CD4-positive, alpha-beta T cell (primary cell): ENCODE data around the gene GP1BB. TPM values are rescaled to one million over a fixed set of nuclear protein-coding genes. Genes with fewer than 3 reads are reported as not detected.

ENCODE experiments used
- ATAC-seq: fragments of 200-7000 bp; cut with Tn5 transposase; one replicate; pipeline ENCODE4 v1.10.0; 2022; ENCODE audit warnings: mild to moderate bottlenecking; ENCODE audit not compliant: poor library complexity
- CTCF ChIA-PET: fragments of 350-600 bp; sonication (Branson Sonifier 250); formaldehyde crosslinking; loops from one replicate; lab custom pipeline; 2021; ENCODE audit warnings: antibody characterized with exemption, inconsistent platforms; lab: Charles Lee
- POLR2A ChIA-PET: fragments of 350-600 bp; sonication (Branson Sonifier 250); formaldehyde crosslinking; loops from one replicate; lab custom pipeline; 2021; ENCODE audit warnings: antibody characterized with exemption, inconsistent platforms; lab: Charles Lee
- DNase-seq, 14 experiments: peaks; one replicate each; pipeline ENCODE4 v3.0.0-alpha.2; 2013 to 2020; ENCODE audit warnings: mixed read lengths in 2 of 14
- H3K27ac ChIP-seq, 2 donors: one replicate each; pipeline versions ENCODE4 v1.5.1 to v1.7.0; 2013; ENCODE audit warnings: low read length in 2 of 2, low read depth in 1 of 2, mild to moderate bottlenecking in 1 of 2
- H3K27me3 ChIP-seq, 2 experiments: 1 replicate in 1 of 2; 2 replicates in 1 of 2; pipeline versions ENCODE4 v1.6.1 to v1.7.0; 2013; ENCODE audit warnings: low read length in 2 of 2, control low read depth in 1 of 2, mild to moderate bottlenecking in 1 of 2, moderate library complexity in 1 of 2; ENCODE audit not compliant: insufficient read depth in 2 of 2, control insufficient read depth in 1 of 2
- H3K36me3 ChIP-seq: one replicate; pipeline ENCODE4 v1.6.1; 2013; ENCODE audit warnings: low read length, control low read depth; ENCODE audit not compliant: insufficient read depth
- H3K4me1 ChIP-seq: one replicate; pipeline ENCODE4 v1.6.1; 2013; ENCODE audit warnings: low read length, control low read depth; ENCODE audit not compliant: insufficient read depth
- H3K4me3 ChIP-seq: one replicate; pipeline ENCODE4 v1.5.1; 2013; ENCODE audit warnings: mild to moderate bottlenecking, low read length, moderate library complexity
- H3K9me3 ChIP-seq, 2 experiments: 1 replicate in 1 of 2; 2 replicates in 1 of 2; pipeline versions ENCODE4 v1.6.1 to v1.7.0; 2013; ENCODE audit warnings: low read length in 2 of 2, mild to moderate bottlenecking in 2 of 2, control low read depth in 1 of 2, moderate library complexity in 1 of 2; ENCODE audit not compliant: control insufficient read depth in 1 of 2, insufficient read depth in 1 of 2
- H3K27ac Mint-ChIP-seq: one replicate; pipeline ENCODE4 v1.8.0; 2020; ENCODE audit warnings: mixed read lengths
- H3K27me3 Mint-ChIP-seq: one replicate; pipeline ENCODE4 v1.8.0; 2021; ENCODE audit warnings: mixed read lengths
- H3K36me3 Mint-ChIP-seq: one replicate; pipeline ENCODE4 v1.8.0; 2021; ENCODE audit warnings: low read depth, mixed read lengths
- H3K4me1 Mint-ChIP-seq: one replicate; pipeline ENCODE4 v1.8.0; 2021; ENCODE audit warnings: low read depth, mixed read lengths
- H3K4me3 Mint-ChIP-seq: one replicate; pipeline ENCODE4 v1.8.0; 2020; ENCODE audit warnings: mild to moderate bottlenecking, mixed read lengths
- H3K9me3 Mint-ChIP-seq: one replicate; pipeline ENCODE4 v1.8.0; 2020; ENCODE audit warnings: mixed read lengths
- intact Hi-C, 2 experiments: fragments of 100-400 bp; cut with DNase I in 1 of 2; cut with micrococcal nuclease in 1 of 2; formaldehyde crosslinking; loops; one replicate each; pipeline versions ENCODE4 v1.15.1 to v1.9.0; 2023 to 2025; cut with DNase I, micrococcal nuclease
- total RNA-seq, 174 experiments: library from RNA in 2 of 174; stranded (reverse) in 2 of 174; gene quantifications; one replicate each; pipeline ENCODE4 v1.2.3 and lab custom pipeline; 2021 to 2026
- TF ChIP-seq, protein P1 (sequence below): fragments of 200-600 bp; IDR thresholded peaks from one replicate; pipeline ENCODE4 v1.8.0; 2022; ENCODE audit warnings: antibody characterized with exemption, mild to moderate bottlenecking

GP1BB gene
- total RNA-seq, 2 experiments from 2014 or later, result 0.22 TPM; not detected in 1

DNA sequence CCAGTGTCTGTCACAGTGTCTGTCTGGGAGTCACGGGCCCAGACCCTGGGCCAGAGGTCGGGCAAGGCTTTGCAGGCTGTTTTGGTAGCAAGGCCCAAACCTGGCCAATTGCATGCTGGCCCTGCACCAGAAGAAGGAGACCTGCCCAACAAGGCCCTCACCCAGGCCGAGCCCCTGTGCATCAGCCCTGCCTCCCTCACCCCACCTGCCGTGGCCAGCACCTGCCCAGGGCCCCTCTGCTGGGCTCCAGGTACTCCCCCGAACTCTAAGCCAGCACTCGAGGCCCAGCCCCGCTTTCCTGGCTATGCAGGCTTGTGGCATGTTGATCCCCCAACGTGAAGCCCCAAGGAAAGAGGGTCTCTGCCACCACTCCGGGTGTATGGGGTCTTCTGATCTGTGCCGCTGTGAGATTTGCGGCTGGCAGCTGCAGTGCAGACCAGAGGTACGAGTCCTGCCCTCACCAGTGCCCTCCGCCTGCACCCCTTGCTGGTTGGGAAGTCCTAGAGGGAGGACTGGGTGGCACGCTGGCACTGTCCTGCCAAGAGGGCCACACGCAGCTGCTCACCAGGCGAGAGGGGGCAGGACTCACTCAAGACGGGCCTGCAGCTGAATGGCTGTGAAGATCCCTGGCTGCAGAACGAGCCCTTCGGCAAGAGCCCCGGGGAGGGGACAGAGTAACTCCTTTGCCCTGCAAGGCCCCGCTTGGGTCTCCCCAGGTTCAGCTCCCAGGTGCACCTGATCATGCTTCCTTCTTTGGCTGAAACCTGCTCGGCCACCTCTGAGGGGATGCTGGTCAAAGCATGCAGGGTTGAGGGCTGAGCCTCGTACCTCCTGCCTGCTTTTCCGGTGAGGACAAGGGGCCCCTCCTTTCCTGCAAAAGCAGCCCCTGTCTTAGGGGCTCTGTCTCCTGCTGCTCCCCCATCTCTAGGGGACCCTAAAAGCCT is 15.7 kb upstream of the GP1BB start:
- Mint-ChIP-seq H3K9me3 (no peaks in the 10 kb centered on the region), H3K27me3 (peaks cover 8% of the 10 kb centered on the region), H3K4me3 (no peak overlapping the region), H3K27ac (no peak overlapping the region), H3K4me1 (no peaks in the 10 kb centered on the region), H3K36me3 (no peaks in the 10 kb centered on the region)
- POLR2A ChIA-PET, result no interaction called here
- no peak overlapping the region for H3K4me3 ChIP-seq
- no peaks in the 10 kb centered on the region for H3K36me3 ChIP-seq
- H3K27ac ChIP-seq, result no peak overlapping the region
- peaks cover 0 to 6% of the 10 kb centered on the region in 2 experiments for H3K9me3 ChIP-seq
- ATAC-seq (no peak), DNase-seq (peak in 1 of 14 experiments; percentile 10)
- peaks cover 0 to 5% of the 10 kb centered on the region in 2 experiments for H3K27me3 ChIP-seq
- CTCF ChIA-PET, result no interaction called here
- intact Hi-C loops, result no loop called here
- TF ChIP-seq, protein P1, sequence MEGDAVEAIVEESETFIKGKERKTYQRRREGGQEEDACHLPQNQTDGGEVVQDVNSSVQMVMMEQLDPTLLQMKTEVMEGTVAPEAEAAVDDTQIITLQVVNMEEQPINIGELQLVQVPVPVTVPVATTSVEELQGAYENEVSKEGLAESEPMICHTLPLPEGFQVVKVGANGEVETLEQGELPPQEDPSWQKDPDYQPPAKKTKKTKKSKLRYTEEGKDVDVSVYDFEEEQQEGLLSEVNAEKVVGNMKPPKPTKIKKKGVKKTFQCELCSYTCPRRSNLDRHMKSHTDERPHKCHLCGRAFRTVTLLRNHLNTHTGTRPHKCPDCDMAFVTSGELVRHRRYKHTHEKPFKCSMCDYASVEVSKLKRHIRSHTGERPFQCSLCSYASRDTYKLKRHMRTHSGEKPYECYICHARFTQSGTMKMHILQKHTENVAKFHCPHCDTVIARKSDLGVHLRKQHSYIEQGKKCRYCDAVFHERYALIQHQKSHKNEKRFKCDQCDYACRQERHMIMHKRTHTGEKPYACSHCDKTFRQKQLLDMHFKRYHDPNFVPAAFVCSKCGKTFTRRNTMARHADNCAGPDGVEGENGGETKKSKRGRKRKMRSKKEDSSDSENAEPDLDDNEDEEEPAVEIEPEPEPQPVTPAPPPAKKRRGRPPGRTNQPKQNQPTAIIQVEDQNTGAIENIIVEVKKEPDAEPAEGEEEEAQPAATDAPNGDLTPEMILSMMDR, result no peak
- H3K4me1 ChIP-seq, result no peaks in the 10 kb centered on the region

DNA sequence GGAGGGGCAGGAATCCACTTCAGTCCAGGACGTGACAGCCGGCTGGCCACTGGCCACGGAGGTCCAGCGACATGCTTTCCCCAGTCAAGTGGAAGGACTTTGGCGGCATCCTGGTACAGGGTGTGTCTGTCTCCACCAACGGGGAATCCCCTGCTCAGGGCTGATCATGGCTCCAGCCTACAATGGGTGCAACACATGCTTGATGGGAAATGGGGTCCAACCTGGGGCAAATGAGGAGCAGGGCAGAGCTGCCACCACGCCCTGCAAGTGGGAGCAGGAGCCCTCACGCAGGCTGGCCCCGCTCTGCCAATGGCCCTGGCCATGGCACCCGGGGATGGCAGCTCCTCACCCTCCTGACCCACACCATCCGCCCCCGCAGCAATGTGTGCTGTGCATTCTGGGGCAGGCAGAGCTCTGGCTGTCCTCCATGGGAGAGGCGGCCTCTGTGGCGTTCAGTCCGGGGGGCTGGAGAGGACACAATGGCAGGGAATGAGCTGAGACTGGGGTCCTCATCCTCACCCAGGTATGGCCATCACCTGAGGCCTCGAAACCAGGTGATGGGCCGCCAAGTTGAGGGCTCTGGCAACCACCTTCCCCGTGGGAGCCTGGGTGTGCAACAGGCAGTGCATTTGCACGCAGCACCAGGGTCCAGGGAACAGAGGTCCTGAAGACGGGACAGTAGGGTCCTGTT is 14.9 kb upstream of the GP1BB start:
- no peak overlapping the region for H3K27ac ChIP-seq
- peaks cover 8% of the 10 kb centered on the region for H3K27me3 Mint-ChIP-seq
- H3K36me3 ChIP-seq, result no peaks in the 10 kb centered on the region
- no peak overlapping the region for H3K27ac Mint-ChIP-seq
- H3K27me3 ChIP-seq, result peaks cover 4 to 9% of the 10 kb centered on the region in 2 experiments
- TF ChIP-seq, protein P1, result no peak
- no peaks in the 10 kb centered on the region for H3K36me3 Mint-ChIP-seq
- intact Hi-C loops, result no loop called here
- no peaks in the 10 kb centered on the region for H3K4me1 ChIP-seq
- ChIA-PET POLR2A (no interaction called here), CTCF (no interaction called here)
- ATAC-seq (no peak), DNase-seq (no peak)
- no peak overlapping the region for H3K4me3 ChIP-seq
- H3K4me1 Mint-ChIP-seq, result no peaks in the 10 kb centered on the region
- peaks cover 0 to 6% of the 10 kb centered on the region in 2 experiments for H3K9me3 ChIP-seq
- H3K9me3 Mint-ChIP-seq, result no peaks in the 10 kb centered on the region
- no peak overlapping the region for H3K4me3 Mint-ChIP-seq

DNA sequence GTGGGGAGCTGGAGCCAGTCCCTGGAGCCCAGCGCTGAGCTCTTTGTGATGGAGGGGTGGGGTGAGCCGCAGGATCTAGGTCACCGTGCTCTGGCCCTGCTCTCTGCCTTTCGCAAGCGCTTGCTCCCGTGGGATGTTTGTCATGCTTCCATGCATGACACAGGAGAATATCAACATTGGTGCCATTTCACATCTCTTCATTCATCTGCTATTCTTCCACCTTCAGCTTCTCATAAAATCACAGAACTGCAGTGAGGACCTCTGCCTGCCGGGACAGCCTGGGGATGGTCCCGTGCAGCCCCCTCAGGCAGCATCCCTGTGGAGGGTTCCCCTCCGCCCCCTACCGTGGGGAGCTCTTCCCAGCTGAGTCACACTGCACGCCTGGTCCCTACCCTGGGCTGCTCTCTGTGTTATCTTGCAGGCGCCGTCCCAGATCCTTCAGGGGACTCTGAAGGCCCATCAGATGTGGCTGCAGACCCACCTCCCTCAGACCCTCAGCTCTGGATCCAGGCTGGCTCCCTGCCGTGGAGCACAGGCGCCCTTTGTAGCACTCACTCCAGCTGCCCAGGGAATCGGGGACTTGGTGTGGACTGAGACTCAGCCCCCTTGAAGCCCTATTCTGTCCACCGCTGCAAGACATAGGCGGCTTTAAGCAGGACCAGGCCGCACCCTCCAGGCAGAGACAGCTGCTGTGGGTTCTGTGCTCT is 14.1 kb upstream of the GP1BB start:
- no peak overlapping the region for H3K4me3 ChIP-seq
- H3K27me3 ChIP-seq, result peaks cover 10 to 15% of the 10 kb centered on the region in 2 experiments
- H3K9me3 Mint-ChIP-seq, result no peaks in the 10 kb centered on the region
- ATAC-seq, result no peak
- intact Hi-C loops, result no loop called here
- TF ChIP-seq, protein P1, result no peak
- no peak overlapping the region for H3K4me3 Mint-ChIP-seq
- POLR2A ChIA-PET, result no interaction called here
- DNase-seq, result no peak
- H3K4me1 Mint-ChIP-seq, result no peaks in the 10 kb centered on the region
- H3K27ac ChIP-seq, result no peak overlapping the region
- CTCF ChIA-PET, result no interaction called here
- H3K36me3 Mint-ChIP-seq, result no peaks in the 10 kb centered on the region
- H3K27me3 Mint-ChIP-seq, result peaks cover 13% of the 10 kb centered on the region
- H3K27ac Mint-ChIP-seq, result no peak overlapping the region
- H3K36me3 ChIP-seq, result no peaks in the 10 kb centered on the region
- peaks cover 5% of the 10 kb centered on the region for H3K4me1 ChIP-seq
- H3K9me3 ChIP-seq, result peaks cover 0 to 6% of the 10 kb centered on the region in 2 experiments
